ENCODE data around the gene TSPAN7.

Gene TSPAN7

GRCh38 chrX:38594434-38594833 is 33.1 kb downstream of the TSPAN7 start:
- no peak for ATAC-seq
- no peak for TF ChIP-seq PATZ1 (CRISPR knock-in tag; IDR thresholded peaks at IDR 0.05; ENCODE audit: borderline replicate concordance)
- TF ChIP-seq ESRRG (CRISPR knock-in tag; IDR thresholded peaks at IDR 0.05), result no peak
- no peak for TF ChIP-seq ZNF70 (CRISPR knock-in tag; IDR thresholded peaks at IDR 0.05)
- no peak for TF ChIP-seq TCF4 (CRISPR knock-in tag; IDR thresholded peaks at IDR 0.05; ENCODE audit: borderline replicate concordance)
- no peak for TF ChIP-seq BACH2 (CRISPR knock-in tag; IDR thresholded peaks at IDR 0.05; ENCODE audit: borderline replicate concordance)
- TF ChIP-seq ZNF565 (CRISPR knock-in tag; conservative IDR thresholded peaks at IDR 0.05; ENCODE audit: low read depth), result no peak
- no peak for TF ChIP-seq ARNTL (CRISPR knock-in tag; IDR thresholded peaks at IDR 0.05; ENCODE audit: borderline replicate concordance, low read depth)
- no peak for TF ChIP-seq ZC3H10 (CRISPR knock-in tag; IDR thresholded peaks at IDR 0.05)
- TF ChIP-seq TSHZ2 (CRISPR knock-in tag; IDR thresholded peaks at IDR 0.05), result no peak

- ATAC-seq, result no peak
- no peak for TF ChIP-seq ZNF70 (CRISPR knock-in tag; IDR thresholded peaks at IDR 0.05)
- TF ChIP-seq SNAI2 (CRISPR knock-in tag; IDR thresholded peaks at IDR 0.05), result no peak
- TF ChIP-seq ZC3H10 (CRISPR knock-in tag; IDR thresholded peaks at IDR 0.05), result no peak
- no peak for TF ChIP-seq ARNTL (CRISPR knock-in tag; IDR thresholded peaks at IDR 0.05; ENCODE audit: borderline replicate concordance, low read depth)
- TF ChIP-seq ZFP30 (CRISPR knock-in tag; IDR thresholded peaks at IDR 0.05), result no peak
- TF ChIP-seq GLIS3 (CRISPR knock-in tag; IDR thresholded peaks at IDR 0.05), result no peak
- TF ChIP-seq ISL1 (CRISPR knock-in tag; IDR thresholded peaks at IDR 0.05), result no peak
- TF ChIP-seq POU6F1 (CRISPR knock-in tag; IDR thresholded peaks at IDR 0.05; ENCODE audit: borderline replicate concordance, low read depth), result no peak
- TF ChIP-seq TSHZ2 (CRISPR knock-in tag; IDR thresholded peaks at IDR 0.05), result no peak
Observed at GRCh38 chrX:38595801-38596200, 34.5 kb downstream of the TSPAN7 start.

- no peak for ATAC-seq
- TF ChIP-seq ZC3H10 (CRISPR knock-in tag; IDR thresholded peaks at IDR 0.05), result no peak
- TF ChIP-seq POU6F1 (CRISPR knock-in tag; IDR thresholded peaks at IDR 0.05; ENCODE audit: borderline replicate concordance, low read depth), result no peak
- no peak for TF ChIP-seq TSHZ2 (CRISPR knock-in tag; IDR thresholded peaks at IDR 0.05)
- no peak for TF ChIP-seq ZFP3 (CRISPR knock-in tag; IDR thresholded peaks at IDR 0.05)
- no peak for TF ChIP-seq TCF4 (CRISPR knock-in tag; IDR thresholded peaks at IDR 0.05; ENCODE audit: borderline replicate concordance)
- no peak for TF ChIP-seq CSRNP3 (CRISPR knock-in tag; IDR thresholded peaks at IDR 0.05)
- no peak for TF ChIP-seq GLIS3 (CRISPR knock-in tag; IDR thresholded peaks at IDR 0.05)
- TF ChIP-seq RARB (CRISPR knock-in tag; IDR thresholded peaks at IDR 0.05), result no peak
- no peak for TF ChIP-seq ZNF8 (CRISPR knock-in tag; IDR thresholded peaks at IDR 0.05)
- no peak for TF ChIP-seq OSR1 (CRISPR knock-in tag; IDR thresholded peaks at IDR 0.05)
Observed at GRCh38 chrX:38596939-38597338, 35.6 kb downstream of the TSPAN7 start.

All from SK-N-SH treated with all-trans-retinoic acid at 6 μM for 48 hours (cell line).